Activated CD4-positive, alpha-beta T cell treated with anti-CD3 and anti-CD28 coated beads, Interleukin-2, amount 50 U/mL, for 16 hours (primary cell): ENCODE data around the gene CNGA2.

Experiments
- DNase-seq: peaks from one replicate; pipeline ENCODE4 v3.0.0-alpha.2; 2020

CNGA2 gene

GRCh38 chrX:151712253-151712652 is 22.3 kb upstream of the CNGA2 start:
- DNase-seq: no peak

DNA sequence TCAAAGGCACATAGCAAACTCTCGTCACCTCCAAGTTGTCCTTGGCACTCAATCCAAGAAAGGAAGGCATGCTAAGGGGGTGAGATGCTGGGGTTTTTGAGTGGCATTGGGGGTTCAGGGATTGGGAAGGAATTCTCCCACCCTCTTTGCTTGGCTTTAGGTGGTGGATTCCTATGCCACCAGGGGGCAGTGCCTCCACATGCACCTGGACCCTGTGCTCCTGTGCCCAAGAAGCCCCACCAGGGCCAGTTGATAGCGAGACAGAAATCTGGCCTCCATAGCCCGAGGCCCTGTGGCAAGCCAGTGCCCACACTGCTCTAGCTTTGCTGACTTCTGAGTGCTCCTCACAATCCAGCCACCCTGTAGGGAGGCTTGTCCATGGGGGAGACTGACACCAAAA is 20.7 kb upstream of the CNGA2 start:
- DNase-seq: peak; percentile 3

- no peak for DNase-seq
Measured at GRCh38 chrX:151714362-151714761, 20.2 kb upstream of the CNGA2 start.

DNA sequence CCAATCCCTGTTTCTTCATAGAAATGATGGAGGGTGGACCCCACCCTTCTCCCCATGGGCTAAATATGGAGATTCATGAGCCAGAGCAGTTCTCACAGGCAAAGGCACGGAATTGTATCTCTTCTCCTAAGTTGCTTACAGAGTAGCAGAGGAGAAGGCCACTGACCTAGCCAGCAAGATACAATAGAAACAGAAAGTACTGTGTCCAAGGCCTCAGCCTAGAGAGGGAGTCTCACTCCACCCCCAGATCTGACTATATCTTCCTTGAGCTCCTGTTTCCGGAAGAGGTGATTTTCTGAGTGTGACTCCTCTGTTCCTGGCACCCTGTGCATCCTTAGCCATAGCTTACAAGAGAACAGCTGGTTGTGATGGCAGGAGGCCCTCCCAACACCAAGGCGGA is 18.8 kb upstream of the CNGA2 start, which contains the start of gene FATE1:
Gene FATE1 (plus strand): TSS at position 284 of the 400 bp plus-strand sequence. CDS start 85 bp downstream, at position 369.
- no peak for DNase-seq

DNA sequence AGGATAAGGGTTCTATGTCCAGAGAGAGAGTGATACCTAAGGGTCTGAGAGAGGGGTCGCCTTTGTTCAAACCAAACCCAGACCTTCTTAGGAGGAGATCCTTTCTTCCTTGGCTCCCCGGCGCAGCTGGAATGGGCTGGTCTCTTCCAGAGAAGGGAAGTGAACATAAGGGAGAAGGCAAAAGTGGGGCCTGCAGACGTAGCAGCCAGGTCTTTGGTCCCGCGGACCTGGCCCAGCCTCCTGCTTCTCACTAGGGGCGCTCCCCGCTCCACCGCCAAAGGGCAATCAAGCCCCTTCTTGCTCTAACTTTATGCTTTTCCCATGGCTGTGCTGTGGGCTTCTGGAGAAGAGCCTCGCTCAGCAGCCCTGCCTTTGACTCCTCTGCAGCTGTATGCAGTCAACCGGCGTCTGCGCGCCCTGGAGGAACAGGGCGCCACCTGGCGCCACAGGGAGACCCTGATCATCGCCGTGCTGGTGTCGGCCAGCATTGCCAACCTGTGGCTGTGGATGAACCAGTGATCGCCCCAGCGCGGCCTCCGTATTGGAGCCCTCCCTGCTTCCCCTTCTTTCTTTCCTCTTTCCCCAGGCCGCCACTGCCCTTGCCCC is 12.2 kb upstream of the CNGA2 start:
- peak; percentile 13 for DNase-seq

DNA sequence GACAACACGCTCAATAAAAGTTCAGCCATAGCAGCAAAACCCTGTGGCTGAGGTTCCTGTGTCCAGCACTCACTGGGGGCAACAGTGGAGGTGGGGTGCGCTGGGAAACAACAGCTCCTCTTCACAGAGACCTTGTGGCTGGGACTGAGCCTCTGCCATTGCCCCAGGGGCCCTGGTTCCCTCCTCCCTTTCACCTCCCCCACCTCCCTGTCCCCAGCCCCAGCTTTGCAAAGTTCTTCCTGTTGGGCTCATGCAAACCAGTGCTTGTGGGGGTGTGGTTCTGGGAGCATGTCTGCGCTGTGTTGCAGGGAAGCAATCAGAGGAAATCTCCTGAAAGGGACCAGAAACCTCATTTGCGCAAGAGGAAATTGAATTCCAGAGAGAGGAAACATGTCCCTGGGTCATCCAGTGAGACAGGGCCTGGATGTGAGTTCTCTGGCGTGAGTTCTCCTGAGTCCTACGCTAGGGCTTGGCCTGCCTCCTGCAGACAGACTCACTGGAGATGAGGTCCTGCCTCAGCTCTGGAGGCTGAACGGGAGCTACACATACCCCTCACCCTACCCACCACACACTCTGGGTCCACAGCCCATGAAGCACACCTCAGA is 11.3 kb upstream of the CNGA2 start:
- no peak for DNase-seq

DNA sequence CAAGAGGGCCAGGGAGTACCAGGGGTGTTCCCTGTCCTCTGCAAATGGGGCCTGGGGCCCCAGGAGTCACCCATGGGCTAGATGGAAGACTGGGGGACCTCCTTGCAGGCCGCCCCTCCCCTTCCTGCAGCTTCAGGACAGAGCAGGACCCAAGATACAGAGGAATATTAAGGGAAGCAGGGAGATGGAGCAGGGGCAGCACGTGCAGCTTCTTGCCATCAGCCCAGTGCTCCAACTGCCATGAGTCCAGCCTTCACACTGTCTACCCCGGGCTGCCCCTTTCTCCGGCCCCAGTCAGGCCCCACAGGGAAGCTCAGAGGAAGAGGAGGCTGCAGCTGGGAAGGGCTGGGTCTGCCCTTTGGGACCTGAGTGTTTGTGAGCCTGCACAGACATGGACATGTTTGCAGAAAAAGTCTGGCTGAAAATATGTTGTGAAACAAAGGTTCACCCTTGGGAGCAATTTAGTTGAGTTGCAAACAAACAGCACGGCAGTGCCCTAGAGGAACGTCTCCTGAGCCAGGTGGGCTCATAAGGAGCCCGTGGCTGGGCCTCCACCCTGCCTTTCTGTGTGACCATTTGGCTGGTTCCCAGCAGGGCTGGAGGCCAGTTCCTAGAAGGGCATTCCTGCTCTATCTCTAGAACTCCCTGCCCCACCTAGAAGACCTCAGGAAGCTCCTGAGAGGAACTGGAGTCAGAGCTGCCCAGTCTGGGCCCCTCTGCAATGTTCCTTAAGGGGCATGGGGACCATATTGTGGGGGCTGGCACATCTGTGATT is 9.8 kb upstream of the CNGA2 start:
- DNase-seq: no peak

- no peak for DNase-seq
Measured at GRCh38 chrX:151725338-151725614, 9.3 kb upstream of the CNGA2 start.

DNA sequence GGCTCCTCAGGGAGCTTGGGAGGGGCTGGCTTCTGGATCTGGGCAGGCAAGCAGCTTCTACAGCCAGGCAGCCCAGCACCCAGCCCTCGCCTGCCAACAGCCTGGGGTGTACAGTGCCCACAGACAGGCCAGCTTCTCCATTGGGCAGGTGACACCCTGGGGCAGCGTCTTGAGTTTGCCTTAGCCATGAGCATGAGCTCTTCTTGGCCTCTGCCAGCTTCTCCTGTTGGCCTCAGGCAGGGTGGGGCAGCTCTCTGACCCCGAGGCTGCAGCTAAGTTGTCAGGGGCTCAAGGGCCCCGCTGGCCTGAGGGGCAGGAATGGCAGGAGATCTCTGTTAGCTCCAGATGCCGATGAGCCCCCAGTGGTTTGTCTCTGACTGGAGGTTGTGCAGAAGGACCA is 7.8 kb upstream of the CNGA2 start:
- DNase-seq: no peak

DNA sequence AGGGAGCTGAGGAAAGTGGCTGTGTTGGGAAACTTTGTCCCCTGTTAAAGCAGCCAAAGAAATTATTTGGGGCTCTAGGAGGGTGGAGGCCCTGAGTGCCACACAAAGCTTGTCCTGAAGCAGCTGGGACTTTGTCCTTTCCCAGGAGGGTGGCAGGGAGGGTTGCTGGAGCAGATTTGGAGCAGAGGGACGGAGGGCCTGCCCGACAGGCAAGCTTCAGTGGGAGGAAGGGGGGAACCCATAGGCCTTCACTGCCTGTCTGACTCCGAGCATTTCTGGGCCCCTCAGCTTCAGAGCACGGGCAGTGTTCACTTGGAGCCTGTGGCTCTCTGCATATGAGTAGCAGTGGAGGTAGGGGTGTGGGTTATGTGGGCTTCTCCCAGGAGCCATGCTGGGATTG is 7.2 kb upstream of the CNGA2 start:
- DNase-seq: no peak

DNA sequence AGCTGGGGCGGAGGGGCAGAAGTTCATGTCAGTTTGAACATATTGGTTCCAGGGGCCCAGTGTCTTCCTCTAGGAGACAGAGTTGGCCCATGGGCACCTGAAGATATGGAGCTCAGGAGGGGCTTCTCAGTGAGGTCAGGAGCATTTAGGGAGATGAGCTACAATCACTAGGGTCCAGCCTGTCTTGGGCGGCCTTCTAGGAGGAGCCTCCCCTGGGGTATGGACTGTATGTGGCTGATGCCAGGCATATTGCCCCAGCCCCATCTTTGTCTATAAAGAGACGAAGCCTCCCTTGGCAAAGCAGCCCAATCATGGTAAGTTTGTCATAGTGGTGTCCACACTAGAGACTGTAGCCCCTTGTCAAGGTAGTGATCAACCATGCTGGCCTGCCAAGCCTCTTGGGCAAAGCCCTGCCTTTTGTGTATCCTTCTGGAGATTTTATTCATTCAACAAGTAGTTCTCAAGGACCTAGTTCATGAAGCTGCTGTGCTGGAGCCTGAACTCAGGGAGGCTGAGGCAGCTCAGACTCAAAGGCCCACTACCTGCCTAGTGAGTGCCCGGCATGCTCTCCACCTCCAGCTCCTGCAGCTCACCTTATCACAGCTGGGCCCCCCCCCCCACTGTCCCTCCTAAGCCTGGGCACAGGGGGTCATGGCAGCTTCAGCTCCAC is 5.4 kb upstream of the CNGA2 start:
- DNase-seq: no peak

DNA sequence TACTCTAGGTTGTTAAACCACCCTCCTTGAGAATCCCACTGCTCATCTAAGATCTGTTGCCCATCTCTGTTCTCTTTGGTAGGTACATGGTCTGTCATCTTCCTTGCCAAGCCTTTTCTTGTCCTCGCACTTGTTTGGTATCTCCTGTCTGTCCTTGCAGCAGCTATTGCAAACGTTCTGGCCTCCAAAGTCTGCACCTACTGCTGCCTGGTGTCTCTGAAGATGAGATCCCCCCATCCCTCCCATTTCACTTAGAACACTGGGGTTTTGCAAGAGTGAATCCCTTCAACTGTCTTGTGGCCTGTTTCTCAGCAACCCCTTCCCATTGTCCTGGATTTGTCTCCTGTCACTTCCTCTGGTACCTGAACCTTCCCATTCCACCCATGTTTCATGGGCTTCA is 673 bp downstream of the CNGA2 start:
- DNase-seq: no peak

DNA sequence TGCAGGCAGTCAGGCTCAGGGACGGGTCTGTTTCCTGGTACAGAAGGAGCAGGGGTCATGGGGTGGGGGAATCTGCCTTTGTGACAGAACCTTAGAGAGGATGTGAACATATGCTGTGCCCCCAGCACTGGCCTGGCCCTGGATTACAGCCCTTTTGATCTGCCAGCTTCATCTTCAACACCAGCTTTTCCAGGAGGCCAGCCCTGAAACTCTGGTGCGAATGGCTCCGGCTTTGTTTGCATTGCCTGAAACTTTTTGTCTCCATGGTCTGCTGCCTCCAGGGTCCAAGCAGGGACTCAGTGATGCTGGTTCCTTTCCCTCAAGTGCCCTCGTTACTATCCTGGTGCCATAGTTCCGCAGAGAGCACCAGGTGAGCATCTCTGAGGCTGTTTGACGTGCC is 2.1 kb downstream of the CNGA2 start:
- no peak for DNase-seq

DNA sequence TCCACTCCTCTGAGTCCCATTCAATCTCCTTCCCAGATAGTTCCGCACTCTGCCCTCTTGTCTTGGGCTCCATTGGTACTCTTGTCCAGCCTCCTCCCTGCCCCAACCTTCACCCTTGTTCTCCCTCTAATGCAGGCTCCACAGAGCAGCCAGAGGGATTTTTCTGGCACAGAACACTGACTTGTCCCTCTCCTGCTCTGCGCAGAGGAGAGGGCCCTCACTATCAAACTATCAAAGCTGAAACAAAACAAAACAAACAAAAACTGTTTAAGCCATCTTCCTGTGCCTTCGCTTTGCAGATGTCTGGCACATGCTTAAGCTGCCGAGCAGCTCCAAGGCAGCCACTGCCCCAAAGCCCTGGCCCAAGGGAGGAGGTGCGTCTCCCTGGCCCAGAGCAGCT is 2.9 kb downstream of the CNGA2 start:
- DNase-seq: no peak

- DNase-seq: no peak
Measured at GRCh38 chrX:151738751-151739150, 4.2 kb downstream of the CNGA2 start.

DNA sequence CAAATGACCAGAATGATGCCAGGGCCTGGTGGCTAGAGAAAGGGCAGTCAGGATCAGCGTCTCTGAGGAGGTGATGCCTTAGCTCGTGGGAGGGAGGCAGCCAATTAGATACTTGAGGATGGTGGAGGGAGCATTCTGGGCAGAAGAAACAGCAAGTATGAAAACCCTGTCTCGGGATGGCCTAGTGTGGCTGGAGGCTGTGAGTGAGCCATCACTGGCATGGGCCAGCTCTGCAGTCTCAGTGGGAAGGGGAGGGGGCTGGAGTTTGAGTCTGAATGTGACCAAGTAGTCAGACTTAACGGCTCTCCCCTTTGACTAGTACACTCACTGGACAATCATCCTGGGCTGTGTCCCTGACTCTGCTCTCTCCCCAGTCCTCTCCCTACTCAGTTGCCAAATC is 7.1 kb downstream of the CNGA2 start:
- DNase-seq: no peak

- no peak for DNase-seq
Measured at GRCh38 chrX:151742311-151742710, 7.8 kb downstream of the CNGA2 start.

GRCh38 chrX:151743651-151744470 is 9.3 kb downstream of the CNGA2 start:
- DNase-seq: no peak

GRCh38 chrX:151745651-151746050 is 11.1 kb downstream of the CNGA2 start:
- no peak for DNase-seq

GRCh38 chrX:151746502-151746901 is 12.0 kb downstream of the CNGA2 start:
- DNase-seq: no peak

DNA sequence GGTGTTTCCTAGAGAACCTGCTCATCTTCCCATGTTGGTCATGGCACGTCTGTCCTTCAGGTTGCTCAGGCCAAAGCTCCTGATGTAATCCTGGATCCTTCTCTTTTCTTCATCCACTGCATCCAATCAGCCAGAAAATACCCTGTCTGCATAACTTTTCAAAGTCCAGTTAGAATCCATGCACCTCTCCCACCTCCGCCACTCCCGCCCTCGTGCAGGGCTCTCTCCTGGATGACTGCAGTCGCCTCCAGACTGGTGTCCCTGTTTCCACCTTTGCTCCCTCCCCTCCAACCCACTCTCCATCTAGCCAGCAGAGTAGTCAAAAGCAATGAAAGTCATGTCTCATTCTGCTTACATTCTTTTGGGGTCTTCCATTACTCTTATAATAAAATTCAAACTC is 16.0 kb downstream of the CNGA2 start:
- no peak for DNase-seq

DNA sequence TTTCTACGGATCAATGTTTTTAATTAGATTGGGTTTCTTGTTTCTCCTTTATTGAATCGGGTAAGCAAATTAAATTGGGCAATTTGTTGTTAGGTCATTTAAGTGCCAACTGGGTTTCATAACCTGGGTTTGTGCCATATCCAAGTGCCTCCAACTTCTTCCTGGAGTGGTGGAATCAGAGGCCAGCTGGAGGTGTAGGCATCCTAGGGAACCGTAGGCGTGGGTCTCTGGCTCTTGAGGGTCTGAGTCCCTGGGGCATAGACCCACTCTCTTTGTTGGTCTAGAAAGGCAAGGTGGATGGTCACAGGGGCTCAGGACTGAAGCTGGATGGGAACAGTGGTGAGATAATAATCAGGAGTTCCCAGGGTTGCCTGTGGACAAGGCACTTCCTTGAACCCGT is 18.3 kb downstream of the CNGA2 start:
- no peak for DNase-seq
